NB4 (cell line): ENCODE results near the gene PLA2G2D.

Experiments used
- POLR2A ChIP-seq: IDR thresholded peaks from 2 replicates; pipeline ENCODE4 v1.6.1; 2011; ENCODE audit warnings: mild to moderate bottlenecking; ENCODE audit not compliant: insufficient read length; ENCODE audit errors: extremely low read depth
- TF ChIP-seq, protein P1 (sequence below): IDR thresholded peaks from one replicate; pipeline ENCODE4 v1.5.1; 2012; ENCODE audit warnings: low read depth, low read length
- TF ChIP-seq, protein P2 (sequence below): IDR thresholded peaks from 2 replicates; pipeline ENCODE4 v1.6.1; 2011; ENCODE audit warnings: low read depth, low read length

DNA sequence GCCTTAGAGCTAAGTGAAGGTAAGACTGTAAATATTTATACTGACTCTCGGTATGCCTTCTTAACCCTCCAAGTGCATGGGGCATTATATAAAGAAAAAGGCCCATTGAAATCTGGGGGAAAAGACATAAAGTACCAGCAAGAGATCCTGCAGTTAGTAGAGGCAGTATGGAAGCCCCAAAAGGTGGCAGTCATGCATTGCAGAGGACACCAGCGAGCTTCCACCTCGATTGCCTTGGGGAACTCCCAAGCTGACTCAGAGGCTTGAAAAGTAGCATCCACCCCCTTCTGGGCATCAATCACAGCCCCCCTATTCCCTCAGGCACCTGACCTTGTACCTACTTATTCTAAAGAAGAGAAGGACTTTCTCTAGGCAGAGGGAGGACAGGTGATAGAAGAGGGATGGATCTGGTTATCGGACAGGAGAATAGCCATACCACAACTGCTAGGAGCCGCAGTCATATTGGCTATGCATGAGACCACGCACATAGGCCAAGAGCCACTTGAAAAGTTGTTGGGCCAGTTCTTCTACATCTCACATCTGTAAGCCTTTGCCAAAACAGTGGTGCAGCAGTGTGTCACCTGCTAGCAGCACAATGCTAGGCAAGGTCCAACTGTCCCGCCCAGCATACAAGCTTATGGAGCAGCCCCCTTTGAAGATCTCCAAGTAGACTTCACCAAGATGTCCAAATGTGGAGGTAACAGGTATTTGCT lies 39.2 kb upstream of the PLA2G2D start:
- TF ChIP-seq, protein P1, sequence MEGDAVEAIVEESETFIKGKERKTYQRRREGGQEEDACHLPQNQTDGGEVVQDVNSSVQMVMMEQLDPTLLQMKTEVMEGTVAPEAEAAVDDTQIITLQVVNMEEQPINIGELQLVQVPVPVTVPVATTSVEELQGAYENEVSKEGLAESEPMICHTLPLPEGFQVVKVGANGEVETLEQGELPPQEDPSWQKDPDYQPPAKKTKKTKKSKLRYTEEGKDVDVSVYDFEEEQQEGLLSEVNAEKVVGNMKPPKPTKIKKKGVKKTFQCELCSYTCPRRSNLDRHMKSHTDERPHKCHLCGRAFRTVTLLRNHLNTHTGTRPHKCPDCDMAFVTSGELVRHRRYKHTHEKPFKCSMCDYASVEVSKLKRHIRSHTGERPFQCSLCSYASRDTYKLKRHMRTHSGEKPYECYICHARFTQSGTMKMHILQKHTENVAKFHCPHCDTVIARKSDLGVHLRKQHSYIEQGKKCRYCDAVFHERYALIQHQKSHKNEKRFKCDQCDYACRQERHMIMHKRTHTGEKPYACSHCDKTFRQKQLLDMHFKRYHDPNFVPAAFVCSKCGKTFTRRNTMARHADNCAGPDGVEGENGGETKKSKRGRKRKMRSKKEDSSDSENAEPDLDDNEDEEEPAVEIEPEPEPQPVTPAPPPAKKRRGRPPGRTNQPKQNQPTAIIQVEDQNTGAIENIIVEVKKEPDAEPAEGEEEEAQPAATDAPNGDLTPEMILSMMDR = no peak
- TF ChIP-seq POLR2A = no peak
- TF ChIP-seq, protein P2, sequence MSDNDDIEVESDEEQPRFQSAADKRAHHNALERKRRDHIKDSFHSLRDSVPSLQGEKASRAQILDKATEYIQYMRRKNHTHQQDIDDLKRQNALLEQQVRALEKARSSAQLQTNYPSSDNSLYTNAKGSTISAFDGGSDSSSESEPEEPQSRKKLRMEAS = no peak
